Breast epithelium (tissue), 4 donors: ENCODE measurements around the gene DCLK1. TPM values are rescaled to one million over a fixed set of nuclear protein-coding genes. Genes with fewer than 3 reads are reported as not detected.

Experiments
- DNase-seq, 2 donors: peaks; one replicate each; pipeline ENCODE4 v3.0.0-alpha.2; 2019; ENCODE audit warnings: low spot score in 2 of 2
- H3K27ac ChIP-seq, 2 donors: fragments of 200-600 bp; sonication (generic) in 1 of 2; one replicate each; pipeline ENCODE4 v1.5.1; 2016 to 2019; ENCODE audit warnings: mild to moderate bottlenecking in 1 of 2
- H3K27me3 ChIP-seq, 2 donors: fragments of 200-600 bp; sonication (generic) in 1 of 2; one replicate each; pipeline versions ENCODE4 v1.5.1 to v1.6.0; 2017 to 2019; ENCODE audit warnings: control low read depth in 1 of 2, mild to moderate bottlenecking in 1 of 2
- H3K36me3 ChIP-seq: fragments of 200-600 bp; one replicate; pipeline ENCODE4 v1.5.1; 2019
- H3K4me1 ChIP-seq, 2 donors: fragments of 200-600 bp; sonication (generic); one replicate each; pipeline ENCODE4 v1.5.1; 2016 to 2019; ENCODE audit warnings: control low read depth in 1 of 2
- H3K4me3 ChIP-seq, 3 donors: fragments of 200-600 bp; sonication (generic); 1 replicate in 2 of 3; 2 replicates in 1 of 3; pipeline ENCODE4 v1.5.1; 2016 to 2019; ENCODE audit warnings: mild to moderate bottlenecking in 3 of 3, moderate library complexity in 2 of 3
- H3K9me3 ChIP-seq, 2 donors: fragments of 200-600 bp; sonication (generic) in 1 of 2; one replicate each; pipeline ENCODE4 v1.5.1; 2016 to 2019; ENCODE audit warnings: control low read depth in 1 of 2
- CTCF ChIP-seq, 3 donors: fragments of 450-650 bp; IDR thresholded peaks; one replicate each; pipeline ENCODE4 v1.5.1; 2016 to 2017; ENCODE audit warnings: antibody characterized with exemption in 3 of 3, mild to moderate bottlenecking in 3 of 3, moderate library complexity in 3 of 3
- POLR2A ChIP-seq: fragments of 450-650 bp; IDR thresholded peaks from one replicate; pipeline ENCODE4 v1.6.1; 2016; ENCODE audit warnings: antibody characterized with exemption, mild to moderate bottlenecking, moderate library complexity
- POLR2AphosphoS5 ChIP-seq, 3 donors: sonication (generic); formaldehyde crosslinking; IDR thresholded peaks; one replicate each; pipeline ENCODE4 v1.6.1; 2017; ENCODE audit warnings: antibody characterized with exemption in 3 of 3
- intact Hi-C: fragments of 100-400 bp; cut with DNase I; formaldehyde crosslinking; loops from one replicate; pipeline ENCODE4 v1.15.1; 2023; ENCODE audit warnings: low total_unique reads
- total RNA-seq, 3 donors: library from RNA; depleted of rRNA; stranded (reverse); fragments of >200 nt; gene quantifications; one replicate each; pipeline ENCODE4 v1.1.0, GENCODE V29; 2016

The DCLK1 gene
- total RNA-seq, 3 donors from 2014 or later, result 21.2 to 158 (median 28.2) TPM

GRCh38 chr13:35766663-35767062 is 364.5 kb downstream of the DCLK1 start:
- H3K27ac ChIP-seq, result no peak overlapping the region
- no peaks in the 10 kb centered on the region for H3K4me1 ChIP-seq
- TF ChIP-seq POLR2AphosphoS5 (IDR thresholded peaks at IDR 0.05) (no peak), POLR2A (no peak), CTCF (IDR thresholded peaks at IDR 0.05) (no peak)
- H3K36me3 ChIP-seq, result no peaks in the 10 kb centered on the region
- H3K4me3 ChIP-seq, result no peak overlapping the region
- no peaks in the 10 kb centered on the region for H3K9me3 ChIP-seq
- H3K27me3 ChIP-seq, result no peaks in the 10 kb centered on the region
- no peak for DNase-seq
- intact Hi-C loops, result no loop called here

- no peak overlapping the region for H3K4me3 ChIP-seq
- no peak for DNase-seq
- no peaks in the 10 kb centered on the region for H3K36me3 ChIP-seq
- H3K27ac ChIP-seq, result no peak overlapping the region
- H3K4me1 ChIP-seq, result no peaks in the 10 kb centered on the region
- TF ChIP-seq POLR2A (no peak), POLR2AphosphoS5 (IDR thresholded peaks at IDR 0.05) (no peak), CTCF (IDR thresholded peaks at IDR 0.05) (no peak)
- no peaks in the 10 kb centered on the region for H3K27me3 ChIP-seq
- H3K9me3 ChIP-seq, result no peaks in the 10 kb centered on the region
- intact Hi-C loops, result no loop called here
Observed at GRCh38 chr13:35765941-35766340, 365.2 kb downstream of the DCLK1 start.

GRCh38 chr13:35765366-35765765 is 365.8 kb downstream of the DCLK1 start:
- intact Hi-C loops, result no loop called here
- no peak for DNase-seq
- H3K4me3 ChIP-seq, result peak overlapping the region in 1 of 3 donors; percentile 44
- no peaks in the 10 kb centered on the region for H3K4me1 ChIP-seq
- peak overlapping the region in 1 of 2 donors; percentile 43 for H3K27ac ChIP-seq
- H3K9me3 ChIP-seq, result no peaks in the 10 kb centered on the region
- no peaks in the 10 kb centered on the region for H3K27me3 ChIP-seq
- no peaks in the 10 kb centered on the region for H3K36me3 ChIP-seq
- TF ChIP-seq POLR2AphosphoS5 (IDR thresholded peaks at IDR 0.05) (no peak), POLR2A (no peak), CTCF (IDR thresholded peaks at IDR 0.05) (no peak)

GRCh38 chr13:35764326-35765015 is 366.7 kb downstream of the DCLK1 start:
- no peaks in the 10 kb centered on the region for H3K4me1 ChIP-seq
- DNase-seq, result no peak
- no peak for TF ChIP-seq POLR2A
- TF ChIP-seq POLR2AphosphoS5 (IDR thresholded peaks at IDR 0.05), result no peak
- TF ChIP-seq CTCF (IDR thresholded peaks at IDR 0.05), result no peak
- intact Hi-C loops, result no loop called here
- H3K9me3 ChIP-seq, result no peaks in the 10 kb centered on the region
- H3K27me3 ChIP-seq, result no peaks in the 10 kb centered on the region
- H3K36me3 ChIP-seq, result no peaks in the 10 kb centered on the region
- no peak overlapping the region for H3K27ac ChIP-seq
- H3K4me3 ChIP-seq, result no peak overlapping the region

- no peaks in the 10 kb centered on the region for H3K4me1 ChIP-seq
- H3K36me3 ChIP-seq, result no peaks in the 10 kb centered on the region
- intact Hi-C loops, result no loop called here
- TF ChIP-seq POLR2AphosphoS5 (IDR thresholded peaks at IDR 0.05) (no peak), POLR2A (no peak), CTCF (IDR thresholded peaks at IDR 0.05) (no peak)
- H3K27ac ChIP-seq, result no peak overlapping the region
- no peak for DNase-seq
- H3K4me3 ChIP-seq, result no peak overlapping the region
- no peaks in the 10 kb centered on the region for H3K9me3 ChIP-seq
- H3K27me3 ChIP-seq, result no peaks in the 10 kb centered on the region
Observed at GRCh38 chr13:35763782-35764123, 367.4 kb downstream of the DCLK1 start.
